D341Med (cell line): ENCODE measurements around the gene PHF20.
A peak's percentile ranks its signal among the peaks of the same experiment; 100 is the strongest.
"Not testable (repeated sequence)": the region's sequence is repeated elsewhere in the genome, so short reads cannot be mapped to it uniquely, and the experiment has no call there.

ENCODE experiments used
- DNase-seq: peaks from one replicate; pipeline ENCODE4 v3.0.0; 2012; ENCODE audit warnings: low spot score

The PHF20 gene

DNA sequence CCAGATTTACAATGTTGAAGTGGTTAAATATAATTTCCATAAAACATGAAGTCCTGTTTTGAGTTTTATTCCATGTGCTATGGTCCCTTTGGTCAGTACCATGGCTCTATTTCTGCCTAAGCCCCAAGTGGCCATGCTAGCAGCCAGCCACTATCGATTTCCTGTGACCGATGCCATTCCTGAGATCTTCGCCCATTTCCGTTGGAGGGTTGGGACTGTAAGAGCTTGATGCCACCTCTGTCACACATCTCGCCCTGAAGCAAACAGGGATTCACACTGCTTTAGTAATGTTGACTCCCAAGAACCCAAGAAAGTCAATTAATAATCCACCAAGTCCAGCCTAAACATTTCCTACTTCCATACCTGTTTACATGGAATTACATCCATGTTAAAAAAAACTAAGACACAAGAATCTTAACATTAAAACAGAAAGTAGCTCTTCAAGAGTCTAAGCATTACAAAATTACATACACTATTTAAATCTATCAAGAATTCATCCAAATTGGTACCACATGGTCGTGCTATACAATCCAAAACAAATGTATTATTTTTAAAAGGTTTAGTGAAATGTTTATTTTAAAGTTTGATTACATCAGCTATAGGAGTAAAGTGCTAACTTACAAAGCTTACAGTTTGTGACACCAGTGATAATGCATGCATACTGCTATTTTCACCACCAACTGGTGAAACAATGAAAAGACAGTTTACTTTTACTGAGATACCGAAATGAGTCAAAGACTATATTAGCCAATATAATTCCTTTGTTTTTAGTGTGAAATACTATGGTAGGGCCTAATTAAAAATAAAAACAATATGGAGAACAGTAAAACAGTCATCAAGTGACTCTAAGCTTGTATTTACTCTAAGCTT is 32.3 kb upstream of the PHF20 start:
- no peak for DNase-seq

DNA sequence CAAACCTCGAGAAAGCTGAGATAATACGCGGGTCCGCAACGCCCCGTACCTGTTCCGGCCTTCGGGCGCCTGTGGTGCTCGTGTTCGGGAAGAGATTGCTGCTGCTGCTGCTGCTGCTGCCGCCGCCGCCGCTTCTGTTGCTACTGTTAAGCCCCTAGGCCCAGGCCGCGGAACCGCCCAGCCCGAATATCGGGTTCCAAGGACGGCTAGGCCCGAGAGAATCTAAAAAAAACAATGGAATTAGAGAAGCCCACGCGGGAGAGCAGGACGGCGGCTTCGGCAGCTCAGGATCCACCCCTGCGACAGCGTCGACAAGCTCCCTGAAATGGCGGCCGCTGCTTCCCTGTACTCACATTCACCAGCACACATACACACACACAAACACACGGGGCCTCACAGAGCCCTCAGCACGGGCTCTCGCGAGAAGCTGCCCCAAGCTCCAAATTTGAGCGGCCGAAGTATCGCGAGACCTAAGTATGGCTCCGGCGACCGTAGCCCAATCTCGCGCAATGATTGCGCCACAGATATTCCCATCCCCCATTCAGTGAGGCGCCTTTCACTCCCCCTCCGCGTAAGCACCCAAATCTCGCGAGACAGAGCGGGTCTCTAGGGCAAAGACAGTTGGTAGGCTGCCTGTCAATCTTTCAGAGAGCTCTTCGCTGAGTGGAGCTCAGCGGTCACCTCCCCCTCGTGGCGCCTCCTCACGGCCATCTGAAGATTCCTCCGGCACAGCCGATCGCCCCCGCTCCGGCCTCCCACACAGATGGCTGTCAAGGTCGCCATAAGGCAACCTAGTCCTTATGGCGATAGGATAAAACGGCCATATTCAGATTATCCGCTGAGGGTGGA is 29.7 kb upstream of the PHF20 start, which contains the start of gene RBM39:
Gene RBM39, minus strand, starts transcription at position 369 of the 849 bp plus-strand sequence. CDS start 1,386 bp downstream, outside the sequence.
- DNase-seq, result peak; percentile 94

DNA sequence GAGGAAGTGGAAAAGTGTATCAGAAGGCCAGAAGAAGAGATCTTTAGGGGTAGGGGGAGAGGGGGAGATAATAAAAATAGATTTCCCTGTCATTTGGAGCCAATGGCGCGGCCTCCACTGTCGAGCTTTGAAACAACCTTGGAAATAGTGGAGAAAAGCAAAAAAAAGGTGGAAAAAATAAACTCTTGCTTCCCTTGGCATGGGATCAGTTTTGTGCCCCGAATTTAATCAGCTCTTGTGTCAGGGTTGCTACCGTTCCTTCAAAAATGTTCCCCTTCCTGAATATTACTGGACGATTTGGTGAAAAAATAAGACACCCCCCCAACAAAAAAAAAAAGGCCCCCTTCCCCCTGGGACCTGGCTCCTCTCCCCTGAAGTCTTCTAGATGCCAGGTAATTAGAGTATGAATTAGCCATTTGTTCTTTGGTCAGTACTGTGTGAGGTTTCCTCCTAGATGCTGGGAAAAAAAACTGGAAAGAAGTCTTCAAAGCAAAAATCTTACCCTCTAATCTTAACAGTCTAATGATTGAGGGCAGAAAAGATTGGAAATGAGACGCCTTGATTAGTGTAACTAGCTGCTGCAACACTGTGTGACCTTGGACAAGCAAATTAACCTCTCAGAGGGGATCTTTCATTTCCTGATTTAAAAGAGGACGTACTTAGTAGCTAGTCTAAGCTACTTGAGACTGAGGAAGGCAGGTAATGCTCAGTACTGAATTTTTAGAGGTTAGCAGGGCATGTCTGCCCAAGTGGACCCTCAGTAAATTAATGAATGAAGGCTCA is 28.9 kb upstream of the PHF20 start:
- no peak for DNase-seq

DNA sequence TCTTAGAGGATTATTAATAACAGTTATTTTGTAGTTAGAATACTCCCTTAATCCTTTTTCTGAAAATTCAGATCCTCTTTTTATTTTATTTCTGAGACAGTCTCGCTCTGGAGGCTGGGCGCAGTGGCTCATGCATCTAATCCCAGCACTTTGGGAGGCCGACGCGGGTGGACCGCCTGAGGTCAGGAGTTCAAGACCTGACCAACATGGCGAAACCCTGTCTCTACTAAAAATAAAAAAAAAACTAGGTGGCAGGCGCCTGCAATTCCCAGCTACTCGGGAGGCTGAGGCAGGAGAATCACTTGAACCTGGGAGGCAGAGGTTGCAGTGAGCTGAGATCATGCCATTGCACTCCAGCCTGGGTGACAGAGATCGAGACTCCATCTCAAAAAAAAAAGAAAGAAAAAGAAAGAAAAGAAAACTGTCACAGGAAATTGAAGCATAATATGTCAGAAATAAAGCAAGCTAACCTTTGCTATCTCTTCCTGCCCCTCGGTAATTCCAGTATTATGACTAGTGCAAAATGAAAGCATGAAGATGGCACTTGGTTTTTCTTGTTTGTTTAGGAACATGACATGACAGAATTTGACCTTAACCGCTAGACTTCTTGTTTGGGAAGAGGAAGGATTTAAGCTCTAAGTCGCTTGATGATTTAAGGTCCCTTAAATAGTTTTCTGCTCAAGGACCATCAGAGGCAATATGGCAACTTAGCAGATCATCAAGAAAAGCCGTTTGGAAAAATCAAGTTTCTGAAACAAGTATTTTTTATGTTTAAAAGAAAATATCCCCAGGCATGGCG is 27.9 kb upstream of the PHF20 start:
- DNase-seq, result no peak

DNA sequence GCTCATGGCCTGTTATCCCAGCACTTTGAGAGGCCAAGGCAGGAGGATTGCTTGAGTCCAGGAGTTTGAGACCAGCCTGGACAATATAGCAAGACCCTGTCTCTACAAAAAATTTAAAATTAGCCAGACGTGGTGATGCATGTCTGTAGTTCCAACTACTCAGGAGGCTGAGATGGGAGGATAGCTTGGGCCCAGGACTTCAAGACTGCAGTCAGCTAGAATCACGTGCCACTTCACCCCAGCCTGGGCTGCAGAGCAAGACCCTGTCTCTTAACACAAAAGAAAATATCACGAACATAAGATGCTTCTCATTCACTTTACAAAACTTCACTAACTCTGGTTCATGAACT is 27.3 kb upstream of the PHF20 start:
- not testable (repeated sequence) for DNase-seq

DNA sequence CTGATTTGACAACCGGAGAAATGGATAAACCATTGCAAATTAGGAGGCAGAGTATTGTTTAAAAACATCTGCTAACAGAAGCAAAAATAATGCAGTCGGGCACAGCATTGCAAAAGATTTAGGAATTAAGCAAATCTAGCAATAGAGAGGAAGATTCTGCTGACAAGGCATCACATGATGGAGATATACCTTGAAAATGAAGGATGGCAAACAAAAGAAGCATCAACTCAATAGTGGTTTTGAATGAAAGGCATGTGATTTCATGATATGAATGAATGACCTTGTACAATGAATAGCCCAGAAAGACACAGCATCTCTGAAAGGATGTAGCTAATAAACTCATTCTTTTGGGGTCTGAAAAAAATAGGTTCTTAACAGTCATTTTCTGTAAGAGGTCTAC is 21.2 kb upstream of the PHF20 start:
- DNase-seq, result no peak

DNA sequence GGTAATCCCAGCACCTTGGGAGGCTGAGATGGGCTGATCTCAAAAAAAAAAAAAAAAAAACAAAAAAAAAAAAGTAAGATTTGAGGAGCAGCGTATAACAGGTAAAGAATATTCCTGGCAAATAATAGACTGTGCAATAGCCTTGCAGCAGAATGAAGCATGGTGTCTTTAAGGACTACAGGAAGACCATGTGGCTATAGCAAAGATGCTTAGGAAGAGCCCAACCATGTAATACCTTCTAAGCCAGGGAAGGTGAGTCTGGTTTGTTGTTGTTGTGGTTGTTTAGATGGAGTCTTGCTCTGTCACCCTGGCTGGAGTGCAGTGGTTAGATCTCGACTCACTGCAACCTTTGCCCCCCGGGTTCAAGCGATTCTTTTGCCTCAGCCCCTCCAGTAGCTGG is 15.4 kb upstream of the PHF20 start:
- no peak for DNase-seq

DNA sequence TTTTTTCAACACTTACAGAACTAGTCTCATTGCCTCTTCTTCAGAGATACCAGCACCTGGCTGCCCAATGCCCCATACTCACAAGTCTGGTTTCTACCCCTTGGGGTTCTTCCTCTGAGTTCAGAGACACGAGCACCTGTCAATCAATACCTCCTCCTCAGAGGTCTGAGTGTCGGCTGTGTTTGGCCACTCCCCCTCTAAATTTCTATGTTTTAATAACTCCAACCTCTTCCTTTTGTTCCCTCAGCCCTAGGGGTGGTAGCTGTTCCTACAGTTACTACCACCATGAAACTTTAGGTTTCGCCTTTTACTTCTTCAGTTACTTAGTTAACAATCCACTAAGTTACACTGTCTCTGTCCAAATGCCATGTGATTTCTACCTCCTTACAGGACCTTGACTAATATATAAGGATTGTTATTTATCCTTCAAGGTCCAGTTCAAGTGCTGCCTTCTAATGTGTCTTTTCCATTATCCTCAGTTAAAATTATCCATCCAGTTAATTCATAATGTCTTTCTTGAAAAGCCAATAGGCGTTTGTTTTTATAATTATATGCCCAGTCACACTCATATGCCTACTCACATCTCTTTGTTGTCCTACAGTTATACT is 14.6 kb upstream of the PHF20 start:
- DNase-seq, result no peak

DNA sequence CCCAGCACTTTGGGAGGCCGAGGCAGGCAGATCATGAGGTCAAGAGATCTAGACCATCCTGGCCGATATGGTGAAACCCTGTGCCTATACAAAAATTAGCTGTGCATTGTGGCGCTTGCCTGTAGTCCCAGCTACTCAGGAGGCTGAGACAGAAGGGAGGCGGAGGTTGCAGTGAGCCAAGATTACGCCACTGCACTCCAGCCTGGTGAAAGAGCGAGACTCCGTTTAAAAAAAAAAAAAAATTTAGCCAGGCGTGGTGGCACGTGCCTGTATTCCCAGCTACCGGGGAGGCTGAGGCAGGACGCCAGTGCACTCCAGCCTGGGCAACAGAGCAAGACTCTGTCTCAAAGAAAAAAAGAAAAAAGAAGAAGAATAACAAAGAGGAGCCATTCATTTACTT is 10.3 kb upstream of the PHF20 start:
- DNase-seq, result not testable (repeated sequence)

DNA sequence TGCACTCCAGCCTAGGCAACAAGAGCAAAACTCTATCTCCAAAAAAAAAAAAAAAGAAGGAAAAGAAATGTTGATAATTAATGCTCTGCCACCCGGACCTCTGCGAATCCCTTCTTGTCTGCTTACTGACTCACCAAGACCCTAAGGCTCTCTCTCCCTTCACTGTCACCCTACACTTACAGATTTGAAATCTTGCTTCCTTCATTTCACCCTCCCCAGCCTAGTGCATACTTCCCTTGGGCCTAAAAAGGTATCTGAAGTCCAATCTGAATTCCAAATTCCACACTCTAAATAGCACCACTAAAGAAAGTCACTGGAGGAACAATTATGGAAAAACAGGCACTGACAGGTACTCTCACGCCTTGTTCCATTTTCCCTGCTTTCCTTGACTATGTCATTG is 9.4 kb upstream of the PHF20 start:
- no peak for DNase-seq

DNA sequence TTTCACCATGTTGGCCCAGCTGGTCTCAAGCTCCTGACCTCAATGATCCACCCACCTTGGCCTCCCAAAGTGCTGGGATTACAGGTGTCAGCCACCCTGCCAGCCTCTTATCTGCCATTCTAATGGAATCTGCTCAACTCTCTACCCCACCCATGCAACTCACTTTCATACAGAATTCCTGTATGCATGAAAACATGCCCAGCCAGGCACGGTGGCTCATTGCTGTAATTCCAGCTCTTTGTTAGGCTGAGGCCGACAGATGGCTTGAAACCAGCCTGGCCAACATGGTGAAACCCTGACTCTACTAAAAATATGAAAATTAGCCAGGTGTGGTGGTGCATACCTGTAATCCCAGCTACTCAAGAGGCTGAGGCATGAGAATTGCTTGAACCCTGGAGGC is 6.9 kb upstream of the PHF20 start:
- not testable (repeated sequence) for DNase-seq

DNA sequence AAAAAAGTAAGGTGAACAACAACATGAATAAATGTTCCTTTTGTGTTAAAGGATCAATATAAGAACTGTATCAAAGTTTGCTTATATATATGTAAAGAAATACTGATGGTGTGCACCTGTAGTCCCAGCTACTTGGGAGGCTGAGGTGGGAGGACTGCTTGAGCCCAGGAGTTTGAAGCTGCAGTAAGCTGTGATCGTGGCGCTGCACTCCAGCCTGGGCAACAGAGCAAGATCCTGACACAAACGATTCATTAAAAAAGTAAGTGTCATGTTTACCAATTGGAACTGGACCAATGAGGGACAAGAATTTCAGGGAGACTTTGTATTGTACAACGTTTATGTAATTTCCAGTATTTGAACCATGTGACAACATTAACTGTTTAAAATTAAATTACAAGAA is 5.0 kb upstream of the PHF20 start:
- no peak for DNase-seq

DNA sequence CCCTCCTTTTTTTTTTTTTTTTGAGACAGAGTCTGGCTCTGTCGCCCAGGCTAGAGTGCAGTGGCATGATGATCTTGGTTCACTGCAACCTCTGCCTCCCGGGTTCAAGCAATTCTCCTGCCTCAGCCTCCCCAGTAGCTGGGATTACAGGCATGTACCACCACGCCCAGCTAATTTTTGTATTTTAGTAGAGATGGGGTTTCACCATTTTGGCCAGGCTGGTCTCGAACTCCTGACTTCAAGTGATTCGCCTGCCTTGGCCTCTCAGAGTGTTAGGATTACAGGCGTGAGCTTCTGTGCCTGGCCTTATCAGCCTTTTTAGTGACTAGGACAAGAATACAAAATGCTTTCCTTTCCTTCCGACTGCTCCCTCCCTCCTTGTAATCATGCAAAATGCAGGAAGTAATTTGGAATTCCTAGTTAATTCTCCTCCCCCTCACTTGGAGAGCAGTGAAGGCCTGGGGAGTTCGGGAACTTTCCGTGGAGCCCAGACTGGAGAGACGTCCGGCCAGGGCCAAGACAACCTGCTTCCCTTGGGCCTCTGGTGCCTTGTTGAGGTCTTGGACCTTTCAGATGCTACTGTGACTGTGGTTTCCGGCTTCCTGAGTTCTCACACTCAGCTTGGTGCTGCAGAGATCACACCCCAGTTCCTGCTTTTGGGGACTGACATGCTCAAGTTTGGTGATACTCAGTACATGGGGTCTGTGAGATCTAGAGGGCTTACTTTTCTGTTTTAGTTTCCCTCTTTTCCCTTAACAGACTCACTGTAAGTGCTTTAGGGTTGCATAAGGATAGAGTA is 3.9 kb upstream of the PHF20 start:
- no peak for DNase-seq

DNA sequence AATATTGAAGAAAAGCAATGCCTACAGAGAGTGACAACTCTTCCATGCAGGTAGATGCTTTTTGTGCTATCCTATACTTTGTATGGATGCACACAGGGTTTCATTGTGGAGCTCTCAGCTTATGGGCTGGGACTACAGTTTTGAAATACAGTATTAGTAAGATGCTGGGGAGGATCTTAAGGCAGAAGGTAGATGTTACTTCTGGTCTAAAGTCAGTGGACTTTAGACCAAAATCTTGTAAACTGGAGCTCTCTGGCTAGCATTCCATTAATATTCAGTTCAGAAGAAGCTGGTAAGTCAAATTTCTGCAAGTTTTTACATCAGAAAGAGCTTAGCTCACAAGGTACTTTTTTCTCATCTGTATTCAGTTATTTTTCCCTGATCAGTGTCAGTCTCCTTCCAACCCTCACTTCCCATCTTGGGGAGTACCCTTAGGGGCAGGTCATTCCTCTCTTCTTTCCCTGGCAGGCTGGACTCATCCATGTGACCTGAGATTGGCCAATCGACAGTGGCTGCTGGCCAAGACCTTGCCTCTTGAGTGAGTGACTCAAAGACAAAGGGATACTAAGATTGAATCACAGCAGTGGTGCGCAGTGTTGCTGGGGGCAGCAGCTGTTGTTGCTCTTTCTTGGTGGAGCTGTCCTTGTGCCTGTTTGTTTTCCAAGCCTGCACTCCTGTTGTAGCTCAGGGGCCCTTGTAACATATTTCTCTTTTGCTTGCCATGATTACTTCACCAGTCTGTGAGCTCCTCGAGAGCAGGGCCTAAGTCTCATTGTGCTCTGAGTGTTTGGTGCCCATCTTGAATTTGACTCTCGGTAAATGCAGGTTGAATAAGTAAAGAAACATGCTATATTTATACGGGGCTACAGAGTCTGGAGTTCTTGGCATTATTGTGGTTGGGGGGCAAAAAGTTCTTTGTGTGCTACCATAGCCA is 2.8 kb upstream of the PHF20 start:
- DNase-seq, result no peak

DNA sequence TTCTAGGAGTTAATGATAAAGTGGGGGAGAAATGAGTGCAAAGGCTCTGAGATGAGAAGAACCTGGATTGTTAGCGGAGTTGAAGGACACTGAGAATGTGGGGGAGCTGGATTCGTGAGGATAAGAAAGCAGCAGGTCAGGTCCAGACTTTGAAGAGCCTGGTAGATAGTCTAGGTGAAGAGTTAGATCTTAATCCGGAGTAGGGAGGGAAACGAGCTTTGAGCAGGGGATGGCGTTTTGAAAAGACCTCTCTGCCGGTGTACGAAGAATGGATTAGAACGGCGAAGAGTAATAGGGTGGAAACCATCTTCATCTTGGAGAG is 487 bp upstream of the PHF20 start:
- no peak for DNase-seq

DNA sequence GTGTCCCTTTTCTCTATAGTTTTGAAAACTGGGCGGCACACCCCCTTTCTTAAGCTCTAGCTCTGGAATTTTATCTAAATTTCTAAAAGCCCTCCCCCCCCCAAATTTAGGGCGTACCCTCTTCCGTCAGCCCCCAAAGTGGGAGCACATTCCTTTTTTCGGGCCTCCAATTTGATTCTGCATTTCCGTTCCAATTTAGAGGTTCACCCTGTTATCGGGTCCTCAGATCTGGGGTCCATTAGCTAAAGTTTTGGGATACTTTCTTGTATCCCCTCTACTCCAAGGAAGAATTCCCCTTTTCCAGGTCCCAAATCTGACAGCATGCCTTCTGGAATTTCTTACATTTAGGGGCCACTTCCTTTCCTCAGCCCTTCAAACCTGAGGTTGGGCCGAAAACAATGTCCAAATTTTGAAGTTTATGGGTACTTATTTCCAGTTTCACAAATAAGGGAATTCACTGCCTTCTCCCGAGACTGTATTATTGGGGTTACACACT is 796 bp downstream of the PHF20 start:
- no peak for DNase-seq

DNA sequence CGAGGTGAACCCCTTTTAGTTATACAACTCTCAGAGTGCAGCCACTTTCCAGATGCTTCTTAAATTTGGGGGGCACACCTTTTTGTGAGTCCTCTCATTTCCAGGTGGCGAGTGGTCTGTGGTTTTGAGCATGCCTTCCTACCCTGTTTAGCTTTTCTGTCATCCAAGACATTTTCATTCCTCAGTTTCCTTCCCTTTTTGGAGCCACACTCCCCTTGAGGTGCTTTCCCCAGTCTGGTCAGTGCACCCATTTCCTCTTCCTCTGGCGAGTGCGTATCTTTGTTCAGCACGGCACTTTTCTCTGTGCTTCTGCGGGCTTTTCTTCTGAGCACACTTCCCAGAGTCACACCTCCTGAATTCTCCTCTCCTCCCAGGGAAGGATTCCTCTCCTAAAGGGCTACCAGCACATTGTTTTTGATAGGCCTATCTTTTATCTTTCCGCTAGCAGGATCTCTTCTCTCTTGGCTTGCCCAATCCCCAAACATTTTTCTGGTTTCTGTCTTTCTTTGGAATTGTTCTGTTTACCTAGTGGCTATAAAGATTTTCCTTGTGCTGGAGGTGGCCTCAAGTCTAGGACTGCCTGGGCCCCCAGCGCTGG is 1.4 kb downstream of the PHF20 start:
- DNase-seq, result no peak

DNA sequence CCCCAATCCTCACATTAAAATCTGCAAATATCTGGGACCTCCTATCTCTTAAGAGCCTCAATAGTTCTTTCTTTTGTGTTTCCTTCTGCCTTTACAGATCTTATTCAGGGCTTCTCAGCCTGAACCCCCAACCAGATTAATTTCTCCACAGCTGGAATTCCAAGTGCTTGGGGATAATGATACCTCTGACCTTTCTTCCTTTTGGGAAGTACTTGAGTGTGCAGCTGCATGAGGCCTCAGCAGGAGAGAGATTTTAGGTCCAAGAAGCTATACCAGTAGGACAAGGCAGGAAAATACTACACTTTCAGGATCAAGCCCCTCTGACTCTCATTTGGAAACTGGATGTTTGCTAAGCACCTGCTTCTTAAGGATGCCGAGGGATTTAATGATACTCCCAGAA is 2.6 kb downstream of the PHF20 start:
- no peak for DNase-seq
